Measurements from ENCODE around the gene EFHC1.
"Not testable (repeated sequence)": the region's sequence is repeated elsewhere in the genome, so short reads cannot be mapped to it uniquely, and the experiment has no call there.

Gene EFHC1

GRCh38 chr6:52419809-52420667 is at the start of gene EFHC1:
Gene EFHC1 (plus strand): TSS chr6:52420342. CDS start chr6:52420411, 69 bp downstream.
- peak; percentile 95 to 97 for DNase-seq (ENCODE audit: low read depth in 2 of 2)

- DNase-seq (ENCODE audit: low read depth in 2 of 2), result no peak
Measured at GRCh38 chr6:52371656-52372191, 48.4 kb upstream of the EFHC1 start.

- no peak for DNase-seq (ENCODE audit: low read depth in 2 of 2)
Measured at GRCh38 chr6:52373151-52373690, 46.9 kb upstream of the EFHC1 start.

- no peak for DNase-seq (ENCODE audit: low read depth in 2 of 2)
Measured at GRCh38 chr6:52374247-52374646, 45.9 kb upstream of the EFHC1 start.

GRCh38 chr6:52375780-52376556 is 44.2 kb upstream of the EFHC1 start:
- DNase-seq (ENCODE audit: low read depth in 2 of 2), result no peak

- no peak for DNase-seq (ENCODE audit: low read depth in 2 of 2)
Measured at GRCh38 chr6:52376763-52377162, 43.4 kb upstream of the EFHC1 start.

- DNase-seq (ENCODE audit: low read depth in 2 of 2), result no peak
Measured at GRCh38 chr6:52377538-52378221, 42.5 kb upstream of the EFHC1 start.

GRCh38 chr6:52381249-52381648 is 38.9 kb upstream of the EFHC1 start:
- no peak for DNase-seq (ENCODE audit: low read depth in 2 of 2)

- no peak for DNase-seq (ENCODE audit: low read depth in 2 of 2)
Measured at GRCh38 chr6:52384145-52384766, 35.9 kb upstream of the EFHC1 start.

GRCh38 chr6:52385074-52385473 is 35.1 kb upstream of the EFHC1 start:
- DNase-seq (ENCODE audit: low read depth in 2 of 2), result no peak

- not testable (repeated sequence) for DNase-seq (ENCODE audit: low read depth in 2 of 2)
Measured at GRCh38 chr6:52388119-52388518, 32.0 kb upstream of the EFHC1 start.

GRCh38 chr6:52388790-52389189 is 31.4 kb upstream of the EFHC1 start:
- DNase-seq (ENCODE audit: low read depth in 2 of 2), result no peak

GRCh38 chr6:52389264-52389625 is 30.9 kb upstream of the EFHC1 start:
- no peak for DNase-seq (ENCODE audit: low read depth in 2 of 2)

GRCh38 chr6:52389626-52390360 is 30.3 kb upstream of the EFHC1 start:
- DNase-seq (ENCODE audit: low read depth in 2 of 2), result peak in 1 of 2 donors; percentile 19

GRCh38 chr6:52390361-52390727 is 29.8 kb upstream of the EFHC1 start:
- DNase-seq (ENCODE audit: low read depth in 2 of 2), result peak; percentile 40 to 50

GRCh38 chr6:52391599-52391998 is 28.5 kb upstream of the EFHC1 start:
- no peak for DNase-seq (ENCODE audit: low read depth in 2 of 2)

GRCh38 chr6:52392944-52393343 is 27.2 kb upstream of the EFHC1 start:
- no peak for DNase-seq (ENCODE audit: low read depth in 2 of 2)

- DNase-seq (ENCODE audit: low read depth in 2 of 2), result no peak
Measured at GRCh38 chr6:52393780-52394179, 26.4 kb upstream of the EFHC1 start.

- no peak for DNase-seq (ENCODE audit: low read depth in 2 of 2)
Measured at GRCh38 chr6:52394251-52394666, 25.9 kb upstream of the EFHC1 start.

GRCh38 chr6:52395969-52396368 is 24.2 kb upstream of the EFHC1 start:
- DNase-seq (ENCODE audit: low read depth in 2 of 2), result no peak
